CD4-positive, alpha-beta T cell treated with Interleukin-12 subunit alpha and Interleukin-12 subunit beta, for 1 hour (primary cell): ENCODE measurements around the gene HUNK.
"Not testable (repeated sequence)": the region's sequence is repeated elsewhere in the genome, so short reads cannot be mapped to it uniquely, and the experiment has no call there.

Experiments
- DNase-seq: peaks from one replicate; pipeline ENCODE4 v3.0.0-alpha.2; 2020

The HUNK gene

GRCh38 chr21:32008714-32009113 lies 135.9 kb downstream of the HUNK start:
- DNase-seq: no peak

- DNase-seq: no peak
Measured at GRCh38 chr21:32009263-32009662, 136.4 kb downstream of the HUNK start.

- no peak for DNase-seq
Measured at GRCh38 chr21:32015461-32016139, 142.8 kb downstream of the HUNK start.

- DNase-seq: no peak
Measured at GRCh38 chr21:32018381-32018780, 145.6 kb downstream of the HUNK start.

GRCh38 chr21:32020564-32020963 lies 147.7 kb downstream of the HUNK start:
- no peak for DNase-seq

- DNase-seq: no peak
Measured at GRCh38 chr21:32021319-32021994, 148.6 kb downstream of the HUNK start.

GRCh38 chr21:32022146-32022545 lies 149.3 kb downstream of the HUNK start:
- no peak for DNase-seq

- DNase-seq: no peak
Measured at GRCh38 chr21:32030146-32030652, 157.4 kb downstream of the HUNK start.

GRCh38 chr21:32034850-32035249 lies 162.0 kb downstream of the HUNK start:
- no peak for DNase-seq

- no peak for DNase-seq
Measured at GRCh38 chr21:32035617-32036016, 162.8 kb downstream of the HUNK start.

GRCh38 chr21:32036756-32037155 lies 163.9 kb downstream of the HUNK start:
- DNase-seq: no peak

- not testable (repeated sequence) for DNase-seq
Measured at GRCh38 chr21:32038751-32039150, 165.9 kb downstream of the HUNK start.

- no peak for DNase-seq
Measured at GRCh38 chr21:32043458-32043857, 170.6 kb downstream of the HUNK start.

GRCh38 chr21:32044205-32045180 lies 171.7 kb downstream of the HUNK start:
- no peak for DNase-seq

- no peak for DNase-seq
Measured at GRCh38 chr21:32046191-32046590, 173.4 kb downstream of the HUNK start.

GRCh38 chr21:32048353-32048752 lies 175.5 kb downstream of the HUNK start:
- no peak for DNase-seq
